Measurements from ENCODE around the gene SLC8A3.

SLC8A3 gene

DNA sequence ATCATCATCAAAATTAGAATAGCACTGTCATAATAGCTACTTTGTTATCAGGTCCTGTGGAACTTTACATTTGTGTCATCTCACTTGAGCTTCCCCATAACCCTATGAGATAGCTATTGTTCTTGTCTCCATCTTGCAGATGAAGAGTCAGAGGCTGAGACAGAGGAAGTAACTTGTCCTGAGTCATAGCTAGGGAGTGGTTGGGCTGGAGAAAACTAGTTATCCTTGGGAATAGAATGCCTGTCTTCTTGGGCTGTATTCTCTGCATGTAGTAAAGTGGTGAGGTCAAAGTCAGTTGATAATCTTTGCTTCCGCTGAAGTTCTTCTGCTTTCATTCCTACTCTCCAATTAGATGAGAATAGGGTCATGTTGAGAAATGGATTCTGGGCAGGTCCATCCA lies 192.5 kb downstream of the SLC8A3 start:
- no peak for ATAC-seq
- H3K4me3 Mint-ChIP-seq, result no peak overlapping the region

More for the DNA sequence above, 192.5 kb downstream of the SLC8A3 start:
- Mint-ChIP-seq H3K9me3 (no peaks in the 10 kb centered on the region), H3K4me1 (no peaks in the 10 kb centered on the region), H3K27ac (no peak overlapping the region), H3K36me3 (no peaks in the 10 kb centered on the region)
- no peak for DNase-seq (ENCODE audit: low spot score in 2 of 2)

Data from stimulated activated effector memory CD8-positive, alpha-beta T cell treated with anti-CD3 and anti-CD28 coated beads, Interleukin-12 subunit alpha, Interleukin-12 subunit beta, amount 100 ng/mL, for 72 hours (primary cell).